Measurements from ENCODE around the gene SPATA1.
"Not testable (repeated sequence)": the region's sequence is repeated elsewhere in the genome, so short reads cannot be mapped to it uniquely, and the experiment has no call there.

The SPATA1 gene, protein sequence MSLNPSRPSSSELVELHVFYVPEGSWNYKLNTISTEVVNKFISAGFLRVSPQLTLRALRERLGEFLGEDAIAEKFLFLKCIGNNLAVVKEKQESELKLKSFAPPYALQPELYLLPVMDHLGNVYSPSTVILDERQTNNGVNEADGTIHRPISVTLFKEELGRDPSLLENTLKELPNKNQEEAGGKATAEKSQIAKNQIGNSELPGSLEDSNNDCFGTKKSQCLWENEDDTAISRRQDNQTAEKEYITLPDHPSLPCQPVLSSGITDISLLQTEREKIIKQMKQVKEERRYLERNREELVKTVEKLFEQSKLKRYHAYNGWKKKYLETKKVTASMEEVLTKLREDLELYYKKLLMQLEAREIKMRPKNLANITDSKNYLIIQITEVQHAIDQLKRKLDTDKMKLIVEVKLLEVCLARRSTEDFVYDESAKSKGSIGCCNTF
- total RNA-seq, result 0.25 to 2.9 (median 0.95) reads per million in 17 experiments

DNA sequence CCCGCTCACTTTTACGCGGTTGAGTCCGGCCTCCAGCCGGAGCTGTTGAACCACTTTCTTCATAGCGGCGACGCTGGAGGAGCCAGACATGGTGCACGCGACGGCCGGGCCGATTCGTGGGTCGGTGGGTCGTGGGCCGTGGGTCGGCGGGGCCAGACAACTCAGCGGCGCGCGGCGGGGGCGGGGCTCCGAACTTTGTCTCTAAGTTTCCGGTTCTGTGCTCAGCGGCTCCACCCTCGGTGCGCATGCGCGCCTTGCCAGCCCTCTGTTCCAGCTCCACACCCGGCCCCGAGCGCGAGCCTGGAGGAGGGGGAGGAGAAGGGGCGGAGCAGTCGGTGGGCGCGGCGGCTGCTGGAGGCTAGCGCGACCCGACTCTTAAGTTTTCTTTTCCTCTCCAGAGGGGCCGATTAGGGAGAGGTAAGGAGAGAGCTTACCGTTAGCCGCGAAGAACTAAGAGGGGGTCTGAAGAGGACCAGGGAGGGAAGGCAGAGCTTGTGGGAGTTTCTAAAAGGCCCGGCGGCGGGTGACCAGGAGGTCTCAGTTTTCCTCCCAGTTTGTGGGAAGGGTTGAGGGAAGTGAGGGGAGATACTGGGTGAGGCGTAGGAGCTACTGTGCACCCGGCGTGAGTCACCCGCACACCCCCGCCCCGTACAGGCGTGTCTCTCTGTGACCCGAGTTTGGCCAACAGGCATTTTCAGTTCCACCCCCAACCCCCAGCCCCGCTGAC, at the start of gene SPATA1, which contains the start of gene GNG5:
TSS of gene SPATA1 (plus strand) at position 385 of the 727 bp plus-strand sequence. CDS start 9,974 bp downstream, outside the sequence.
TSS of gene GNG5 (minus strand) at position 580 of the 727 bp plus-strand sequence. CDS start at position 90, 490 bp downstream.
- peak; percentile 99 to 100 (median 100) for DNase-seq

DNA sequence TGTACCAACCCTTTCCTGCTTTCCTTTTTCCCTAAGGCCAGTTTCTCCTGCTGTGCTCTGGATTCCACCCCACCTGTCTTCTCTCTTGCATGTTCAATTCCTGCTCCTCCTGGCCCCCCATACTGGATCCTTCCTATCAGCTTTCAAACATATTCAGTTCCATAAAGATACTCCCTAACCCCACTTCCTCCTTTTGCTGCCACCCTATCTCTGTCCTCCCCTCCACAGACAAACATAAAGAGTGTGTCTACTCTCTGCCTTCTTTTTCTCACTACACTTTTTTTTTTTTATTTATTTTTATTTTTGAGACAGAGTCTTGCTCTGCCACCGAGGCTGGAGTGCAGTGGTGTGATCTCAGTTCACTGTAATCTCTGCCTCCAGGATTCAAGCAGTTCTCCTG, 44.1 kb upstream of the SPATA1 start:
- no peak for DNase-seq

- DNase-seq, result no peak
Measured at GRCh38 chr1:84467298-84467697, 38.9 kb upstream of the SPATA1 start.

- DNase-seq, result no peak
Measured at GRCh38 chr1:84476225-84476624, 30.0 kb upstream of the SPATA1 start.

DNA sequence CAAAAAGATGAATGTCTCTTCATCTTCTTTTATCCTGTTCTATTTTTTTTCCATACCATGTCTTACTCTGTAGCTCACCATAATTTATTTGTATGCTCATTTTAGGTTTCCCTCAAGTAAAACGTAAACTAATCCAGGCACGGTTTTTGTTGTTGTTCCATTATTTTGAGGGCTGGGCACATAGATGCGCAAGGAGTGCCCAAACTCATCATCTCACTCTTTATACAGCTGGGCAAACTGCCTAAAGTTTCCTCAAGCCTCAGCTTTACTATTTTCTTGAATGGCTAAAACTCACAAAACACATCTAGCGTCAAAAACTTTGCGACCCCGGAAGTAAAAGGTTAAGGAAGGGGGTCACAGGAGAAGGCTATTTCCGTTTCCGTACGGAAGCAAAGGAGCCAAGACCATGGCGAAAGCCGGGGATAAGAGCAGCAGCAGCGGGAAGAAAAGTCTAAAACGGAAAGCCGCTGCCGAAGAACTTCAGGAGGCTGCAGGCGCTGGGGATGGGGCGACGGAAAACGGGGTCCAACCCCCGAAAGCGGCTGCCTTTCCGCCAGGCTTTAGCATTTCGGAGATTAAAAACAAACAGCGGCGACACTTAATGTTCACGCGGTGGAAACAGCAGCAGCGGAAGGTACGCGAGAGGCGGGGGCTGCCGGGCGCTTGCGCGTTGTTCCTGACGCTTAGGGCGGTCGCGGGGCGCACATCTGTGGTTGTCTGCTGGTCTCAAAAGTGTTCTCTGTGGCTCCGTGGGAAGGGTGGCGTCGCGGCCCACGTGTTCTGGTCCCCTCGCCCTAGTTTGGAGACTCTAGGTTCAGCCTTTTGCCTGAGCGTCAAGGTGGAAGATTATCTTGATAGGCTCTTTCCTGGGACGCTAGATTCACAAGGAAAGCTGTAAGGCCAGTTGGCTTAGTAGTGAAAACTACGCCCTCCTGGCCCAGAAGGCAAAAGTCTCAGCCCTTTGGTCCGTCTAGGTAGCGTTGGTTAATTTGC, 27.0 kb upstream of the SPATA1 start, which contains the start of gene RPF1:
TSS of gene RPF1 (plus strand) at position 391 of the 993 bp plus-strand sequence. CDS start at position 407, 16 bp downstream.
- DNase-seq, result peak; percentile 76 to 90 (median 88)

DNA sequence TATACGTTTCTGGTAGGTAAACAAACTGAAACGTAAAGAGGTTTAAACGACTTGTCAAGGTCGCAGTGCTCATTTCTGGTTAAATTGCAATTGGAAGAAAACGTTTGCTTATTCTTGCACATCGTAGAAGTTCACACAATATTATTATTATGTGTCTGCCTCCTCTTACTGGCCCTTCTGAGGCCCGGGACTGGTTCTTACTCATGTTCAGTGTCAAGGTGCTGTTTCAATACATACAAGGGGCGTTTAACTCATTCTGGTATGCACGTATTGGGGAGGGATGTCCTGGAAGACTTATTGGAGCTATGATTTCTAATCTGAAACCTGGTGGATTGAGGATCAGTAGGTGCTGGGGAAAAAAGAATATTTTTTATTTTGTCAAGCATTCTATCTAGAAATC, 26.2 kb upstream of the SPATA1 start:
- DNase-seq, result no peak

- DNase-seq, result no peak
Measured at GRCh38 chr1:84480650-84481049, 25.5 kb upstream of the SPATA1 start.

DNA sequence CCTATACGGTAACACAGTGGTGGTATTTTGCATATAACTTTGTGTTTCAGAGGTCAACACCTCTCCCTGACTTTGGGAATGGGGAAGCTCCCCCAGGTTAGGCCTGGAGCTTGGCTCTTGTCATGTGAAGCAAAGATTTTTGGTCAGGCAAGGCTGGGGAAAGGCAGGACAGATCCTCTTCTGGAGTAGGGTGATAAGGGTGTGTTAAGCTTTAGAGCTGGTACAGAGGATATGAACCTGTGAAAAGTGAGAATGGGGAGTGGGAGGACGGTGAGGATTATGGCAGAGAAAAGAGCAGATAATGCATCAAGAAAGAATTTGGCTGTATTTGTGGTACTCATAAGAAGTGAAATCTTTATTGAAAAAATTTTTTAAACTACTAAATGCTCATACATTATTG, 24.9 kb upstream of the SPATA1 start:
- DNase-seq, result no peak

- no peak for DNase-seq
Measured at GRCh38 chr1:84488107-84488506, 18.1 kb upstream of the SPATA1 start.

DNA sequence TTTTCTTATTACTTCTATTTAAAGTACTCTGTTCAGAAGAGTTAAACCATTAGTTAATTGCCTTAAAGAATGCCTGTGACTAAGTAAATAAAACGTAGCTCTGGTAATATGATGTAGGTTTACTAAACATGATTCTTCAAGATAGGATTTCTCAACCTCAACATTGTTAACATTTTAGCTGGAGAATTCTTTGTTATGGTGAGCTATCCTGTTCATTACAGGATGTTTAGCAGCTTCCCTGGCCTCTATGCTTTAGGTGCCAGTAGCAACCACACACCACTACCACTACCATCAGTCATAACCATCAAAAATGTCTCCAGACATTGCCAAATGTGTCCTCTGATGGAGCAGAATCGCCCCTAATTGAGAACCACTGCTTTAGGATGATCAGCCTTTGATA, 16.4 kb upstream of the SPATA1 start:
- no peak for DNase-seq

DNA sequence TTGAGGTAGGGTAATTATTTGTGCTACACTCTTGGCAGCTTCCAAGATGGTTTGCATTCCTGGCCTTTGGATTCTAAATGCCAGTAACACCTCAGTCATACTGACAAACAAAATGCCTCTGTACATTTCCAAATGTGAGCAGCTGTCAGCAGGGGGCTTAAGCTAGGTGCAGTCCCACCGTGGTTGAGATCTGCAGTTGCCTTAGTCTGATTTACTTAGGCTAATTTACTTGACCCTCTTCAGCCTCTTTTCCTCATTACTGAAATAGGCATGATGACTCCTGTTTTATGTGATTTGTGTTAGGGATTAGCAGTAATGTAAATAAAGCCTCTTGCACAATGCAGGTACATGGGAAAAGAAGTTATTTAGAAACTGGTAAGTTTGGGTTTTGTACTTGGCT, 13.5 kb upstream of the SPATA1 start:
- DNase-seq, result no peak

DNA sequence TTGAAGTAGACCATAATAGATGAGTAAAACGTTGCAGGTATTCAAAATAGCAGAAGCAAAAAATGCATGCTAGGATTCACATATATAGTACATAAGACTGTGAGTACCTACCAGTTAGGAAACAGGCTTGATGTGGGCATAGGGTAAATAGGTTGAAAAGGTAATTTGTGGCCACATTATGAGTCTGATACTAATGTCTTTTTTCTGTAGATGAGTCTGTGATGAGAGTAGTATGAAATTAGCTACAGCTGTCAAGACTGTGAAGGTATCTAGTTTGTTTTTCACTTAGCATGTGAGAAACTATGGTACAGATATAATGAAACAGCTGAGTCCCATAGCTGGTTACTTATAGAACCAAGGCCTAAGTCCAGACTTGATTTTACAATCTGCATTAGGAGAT, 12.4 kb upstream of the SPATA1 start:
- no peak for DNase-seq

GRCh38 chr1:84496498-84496897, 9.7 kb upstream of the SPATA1 start:
- DNase-seq, result no peak

DNA sequence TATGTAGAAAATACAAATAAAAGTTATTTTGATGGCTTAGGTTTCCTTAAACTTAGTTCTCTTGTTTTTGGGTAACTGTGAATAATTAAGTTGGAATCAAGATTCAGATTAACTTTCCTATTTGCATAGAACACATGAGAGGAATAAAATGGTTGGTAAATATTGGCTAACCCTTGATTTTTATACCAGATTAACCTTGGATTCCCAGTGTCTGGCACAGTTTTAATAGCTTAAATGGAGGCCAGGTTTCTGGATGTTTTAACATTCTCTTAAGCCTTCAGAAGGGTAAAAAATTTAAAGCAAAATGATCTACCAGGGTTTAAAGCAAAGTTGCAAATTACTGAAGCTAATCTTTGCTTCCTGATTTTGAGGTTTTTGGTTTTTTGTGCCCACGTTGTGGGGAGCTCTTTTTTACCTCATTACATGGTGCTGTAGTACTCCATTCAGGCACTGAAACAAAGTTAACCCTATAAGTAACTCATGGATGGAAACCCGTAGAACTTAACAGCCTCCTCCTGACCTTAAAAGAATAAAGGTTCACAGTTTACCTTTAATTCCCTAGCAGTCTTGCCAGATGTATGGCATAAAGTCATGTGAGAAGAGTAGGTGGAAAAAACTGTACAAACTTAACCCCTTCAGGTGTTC, 8.4 kb upstream of the SPATA1 start:
- DNase-seq, result peak in 1 of 4 experiments; percentile 13

DNA sequence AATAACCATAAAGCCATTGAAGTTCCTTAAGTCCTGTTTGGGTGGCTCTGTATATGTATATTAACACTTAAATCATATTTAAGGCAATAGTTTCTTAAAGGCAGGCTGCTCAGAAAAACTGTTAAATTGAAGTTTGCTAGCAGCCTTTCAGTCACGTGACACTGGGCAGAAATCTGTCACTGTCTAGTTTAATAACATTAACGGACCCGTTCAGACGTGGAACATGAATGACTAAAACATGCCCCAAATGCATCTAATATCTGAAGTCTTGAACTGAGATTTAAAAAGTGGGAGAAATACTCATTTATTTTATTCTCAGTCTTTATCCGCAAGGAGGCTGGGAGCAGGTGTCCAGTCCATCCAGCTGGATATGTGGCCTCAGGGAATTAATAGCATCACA, 3.3 kb upstream of the SPATA1 start:
- DNase-seq, result no peak

DNA sequence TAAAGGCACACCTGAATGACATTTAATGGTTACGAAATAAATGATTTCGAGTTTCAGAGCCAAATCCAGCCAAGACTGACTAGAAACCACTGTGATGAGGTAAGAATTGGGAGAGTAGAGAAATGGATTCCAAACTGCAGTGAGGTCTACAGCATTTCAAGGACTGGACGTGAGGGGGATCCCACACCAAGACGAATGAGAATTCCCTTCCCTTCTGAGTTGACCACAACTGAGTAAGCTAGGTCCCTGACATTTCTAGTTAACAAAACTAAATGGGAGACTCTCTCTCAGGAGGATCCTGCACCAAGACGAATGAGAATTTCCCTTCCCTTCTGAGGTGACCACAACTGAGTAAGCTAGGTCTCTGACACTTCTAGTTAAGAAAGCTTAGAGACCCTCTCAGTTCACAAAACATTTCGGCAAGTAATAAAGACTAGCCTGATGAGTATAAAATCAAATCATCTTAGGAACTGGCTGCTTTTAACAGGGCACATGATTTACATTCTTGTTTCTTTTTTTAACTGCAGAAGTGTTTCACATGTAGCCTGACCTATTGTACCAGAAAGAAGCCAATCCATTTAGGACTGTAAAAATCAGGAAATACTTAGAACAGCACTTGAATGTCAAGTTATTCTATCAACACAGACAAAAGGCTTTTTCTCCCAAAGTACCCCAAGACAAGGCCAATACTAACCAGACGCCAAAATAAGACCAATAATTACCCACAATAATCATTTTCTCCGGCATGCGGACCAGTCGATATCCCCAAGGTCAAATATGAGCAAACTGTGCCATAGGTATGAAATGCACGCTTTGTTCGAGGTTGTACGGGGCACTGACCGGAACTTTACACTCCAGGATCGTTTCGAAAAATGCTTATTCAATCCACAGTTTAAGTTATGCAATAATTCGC, 1.4 kb upstream of the SPATA1 start:
- peak; percentile 33 to 54 (median 40) for DNase-seq

DNA sequence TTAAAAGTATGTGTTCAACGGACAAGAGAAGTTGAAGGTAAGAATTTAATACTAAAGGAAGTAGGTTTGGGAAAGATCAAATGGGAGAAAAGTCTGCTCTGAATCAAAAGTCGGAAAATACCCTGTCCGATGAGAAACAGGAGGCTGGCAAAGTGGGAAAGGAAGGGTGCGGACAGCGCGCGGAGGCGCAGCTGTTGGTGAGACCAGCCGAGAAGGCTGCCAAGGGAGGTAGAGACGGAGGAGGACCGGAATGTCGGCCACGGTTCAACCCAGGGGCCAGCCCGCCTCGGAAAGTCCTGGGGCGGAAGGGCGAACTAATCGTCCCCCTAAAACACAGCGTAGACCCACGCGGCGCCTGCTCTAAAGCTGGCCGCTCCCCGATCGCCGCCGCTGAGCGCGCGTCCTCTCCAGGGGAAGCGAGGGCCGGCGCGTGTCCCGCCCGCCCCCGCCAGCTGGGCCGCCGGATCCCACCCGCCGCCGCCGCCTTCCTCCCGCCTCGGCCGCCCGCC, 639 bp upstream of the SPATA1 start:
- DNase-seq, result peak in 3 of 4 experiments; percentile 47 to 92 (median 91)

DNA sequence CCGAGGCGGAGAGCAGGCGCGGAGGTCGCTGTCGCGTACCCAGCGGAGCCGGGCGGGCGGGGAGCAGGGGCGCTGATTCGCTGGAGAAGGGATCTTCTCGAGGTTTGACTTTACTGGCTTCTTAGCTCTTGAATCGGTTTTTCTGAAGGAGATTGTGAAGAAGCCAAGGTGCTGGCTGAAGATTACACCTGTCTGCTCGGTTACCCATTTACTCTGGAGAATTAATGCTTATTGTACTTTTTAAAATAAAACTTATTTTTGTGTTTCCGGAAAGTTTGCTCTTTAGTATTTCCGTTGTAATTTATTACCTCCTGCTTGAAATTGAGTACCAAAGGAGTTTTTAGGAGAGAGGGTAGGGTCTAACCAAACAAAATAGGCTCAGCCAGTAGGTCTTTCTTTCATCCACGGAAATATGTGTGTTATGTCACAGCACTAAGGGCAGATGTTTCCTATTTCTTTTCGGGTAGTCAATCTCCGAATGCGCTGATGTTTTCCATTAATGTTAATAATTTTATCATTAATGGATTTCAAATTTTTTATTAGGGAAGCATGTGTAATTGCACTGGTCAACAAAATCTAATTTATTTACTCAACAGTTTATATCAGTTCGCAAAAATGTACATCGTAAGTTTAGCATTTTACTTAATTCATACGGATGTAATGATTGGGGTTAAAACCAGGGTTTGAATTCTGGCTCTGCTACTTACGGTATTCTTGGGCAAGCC, 705 bp downstream of the SPATA1 start:
- DNase-seq, result peak; percentile 7 to 42 (median 16)

DNA sequence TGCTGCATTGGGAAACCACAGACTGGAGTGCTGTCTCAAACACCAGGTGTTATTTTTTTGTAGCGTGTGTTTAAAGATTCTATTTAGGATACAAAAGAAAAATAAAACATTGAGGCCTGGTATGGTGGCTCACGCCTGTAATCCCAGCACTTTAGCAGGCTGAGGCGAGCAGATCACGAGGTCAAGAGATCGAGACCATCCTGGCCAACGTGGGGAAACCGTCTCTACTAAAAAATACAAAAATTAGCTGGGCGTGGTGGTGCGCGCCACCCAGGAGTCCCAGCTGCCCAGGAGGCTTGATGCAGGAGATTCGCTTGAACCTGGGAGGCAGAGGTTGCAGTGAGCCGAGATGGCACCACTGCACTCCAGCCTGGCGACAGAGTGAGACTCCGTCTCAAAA, 1.7 kb downstream of the SPATA1 start:
- not testable (repeated sequence) for DNase-seq

DNA sequence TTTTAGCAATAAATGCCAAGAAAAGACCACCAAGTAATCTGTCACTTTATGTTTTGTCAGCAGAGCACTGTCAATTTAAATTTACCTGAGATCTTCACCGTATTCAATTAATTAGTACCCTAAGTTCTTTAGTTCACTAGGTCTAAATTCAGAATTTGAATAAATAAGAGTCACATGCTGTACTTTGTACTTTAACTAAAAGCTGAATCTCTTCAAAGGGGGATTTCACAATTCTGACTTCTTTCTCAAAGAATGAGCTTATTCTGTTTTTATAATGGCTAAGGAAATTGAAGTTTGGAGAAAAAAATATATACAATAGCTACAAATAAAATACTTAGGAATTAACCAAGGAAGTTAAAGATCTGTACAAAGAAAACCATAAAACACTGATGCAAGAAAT, 2.3 kb downstream of the SPATA1 start:
- DNase-seq, result no peak

All from suppressor macrophage (primary cell).